Neutrophil (primary cell): Measurements from ENCODE around the gene SLC7A6OS.

Source experiments
- H3K27ac ChIP-seq: fragments of 200-600 bp; sonication (generic); 2 replicates; pipeline ENCODE4 v1.5.1; 2016; ENCODE audit warnings: mild to moderate bottlenecking, moderate library complexity
- H3K27me3 ChIP-seq: fragments of 200-600 bp; sonication (generic); 2 replicates; pipeline ENCODE4 v1.6.0; 2016; ENCODE audit warnings: mild to moderate bottlenecking
- H3K36me3 ChIP-seq: fragments of 200-600 bp; sonication (generic); 2 replicates; pipeline ENCODE4 v1.5.1; 2017
- H3K4me1 ChIP-seq, 2 experiments: fragments of 200-600 bp in 1 of 2; sonication (generic) in 1 of 2; 1 replicate in 1 of 2; 2 replicates in 1 of 2; pipeline versions ENCODE4 v1.5.1 to v1.6.1; 2013 to 2016; ENCODE audit warnings: low read depth in 1 of 2, low read length in 1 of 2, mild to moderate bottlenecking in 1 of 2, moderate library complexity in 1 of 2; ENCODE audit not compliant: control insufficient read depth in 1 of 2, insufficient read depth in 1 of 2
- H3K4me3 ChIP-seq, 2 experiments: fragments of 200-600 bp in 1 of 2; sonication (generic) in 1 of 2; 1 replicate in 1 of 2; 2 replicates in 1 of 2; pipeline ENCODE4 v1.5.1; 2013 to 2016; ENCODE audit warnings: low read depth in 1 of 2, low read length in 1 of 2, mild to moderate bottlenecking in 1 of 2, moderate library complexity in 1 of 2
- H3K9me3 ChIP-seq: fragments of 200-600 bp; sonication (generic); 2 replicates; pipeline ENCODE4 v1.5.1; 2016
- TF ChIP-seq, protein P1 (sequence below): fragments of 200-600 bp; sonication (generic); IDR thresholded peaks from 2 replicates; pipeline ENCODE4 v1.5.1; 2016; ENCODE audit warnings: antibody characterized with exemption

Gene SLC7A6OS

DNA sequence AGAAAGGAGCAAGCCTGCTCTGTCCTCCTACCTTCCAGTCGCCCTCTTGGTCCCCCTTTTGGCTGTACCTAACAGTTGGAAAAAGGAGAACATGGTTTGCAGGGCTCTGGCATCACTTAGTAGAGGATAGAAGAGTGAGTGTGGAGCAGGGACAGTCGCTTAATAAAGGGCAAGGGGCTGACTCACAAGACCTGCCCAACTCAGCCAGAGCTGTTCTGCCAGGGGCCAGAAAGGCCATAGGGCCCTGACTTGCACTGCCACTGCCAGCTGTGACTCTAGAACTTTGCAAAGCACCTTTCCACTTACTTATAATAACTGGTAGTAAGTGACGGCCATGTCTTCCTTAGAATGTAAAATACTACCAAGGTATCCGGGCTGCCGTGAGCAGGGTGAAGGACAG, 13.6 kb upstream of the SLC7A6OS start:
- Histone ChIP-seq H3K27me3 (no peaks in the 10 kb centered on the region), H3K4me3 (no peak overlapping the region), H3K9me3 (no peaks in the 10 kb centered on the region), H3K27ac (no peak overlapping the region), H3K36me3 (peaks cover 25% of the 10 kb centered on the region), H3K4me1 (no peaks in the 10 kb centered on the region)
- TF ChIP-seq, protein P1, sequence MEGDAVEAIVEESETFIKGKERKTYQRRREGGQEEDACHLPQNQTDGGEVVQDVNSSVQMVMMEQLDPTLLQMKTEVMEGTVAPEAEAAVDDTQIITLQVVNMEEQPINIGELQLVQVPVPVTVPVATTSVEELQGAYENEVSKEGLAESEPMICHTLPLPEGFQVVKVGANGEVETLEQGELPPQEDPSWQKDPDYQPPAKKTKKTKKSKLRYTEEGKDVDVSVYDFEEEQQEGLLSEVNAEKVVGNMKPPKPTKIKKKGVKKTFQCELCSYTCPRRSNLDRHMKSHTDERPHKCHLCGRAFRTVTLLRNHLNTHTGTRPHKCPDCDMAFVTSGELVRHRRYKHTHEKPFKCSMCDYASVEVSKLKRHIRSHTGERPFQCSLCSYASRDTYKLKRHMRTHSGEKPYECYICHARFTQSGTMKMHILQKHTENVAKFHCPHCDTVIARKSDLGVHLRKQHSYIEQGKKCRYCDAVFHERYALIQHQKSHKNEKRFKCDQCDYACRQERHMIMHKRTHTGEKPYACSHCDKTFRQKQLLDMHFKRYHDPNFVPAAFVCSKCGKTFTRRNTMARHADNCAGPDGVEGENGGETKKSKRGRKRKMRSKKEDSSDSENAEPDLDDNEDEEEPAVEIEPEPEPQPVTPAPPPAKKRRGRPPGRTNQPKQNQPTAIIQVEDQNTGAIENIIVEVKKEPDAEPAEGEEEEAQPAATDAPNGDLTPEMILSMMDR = no peak

DNA sequence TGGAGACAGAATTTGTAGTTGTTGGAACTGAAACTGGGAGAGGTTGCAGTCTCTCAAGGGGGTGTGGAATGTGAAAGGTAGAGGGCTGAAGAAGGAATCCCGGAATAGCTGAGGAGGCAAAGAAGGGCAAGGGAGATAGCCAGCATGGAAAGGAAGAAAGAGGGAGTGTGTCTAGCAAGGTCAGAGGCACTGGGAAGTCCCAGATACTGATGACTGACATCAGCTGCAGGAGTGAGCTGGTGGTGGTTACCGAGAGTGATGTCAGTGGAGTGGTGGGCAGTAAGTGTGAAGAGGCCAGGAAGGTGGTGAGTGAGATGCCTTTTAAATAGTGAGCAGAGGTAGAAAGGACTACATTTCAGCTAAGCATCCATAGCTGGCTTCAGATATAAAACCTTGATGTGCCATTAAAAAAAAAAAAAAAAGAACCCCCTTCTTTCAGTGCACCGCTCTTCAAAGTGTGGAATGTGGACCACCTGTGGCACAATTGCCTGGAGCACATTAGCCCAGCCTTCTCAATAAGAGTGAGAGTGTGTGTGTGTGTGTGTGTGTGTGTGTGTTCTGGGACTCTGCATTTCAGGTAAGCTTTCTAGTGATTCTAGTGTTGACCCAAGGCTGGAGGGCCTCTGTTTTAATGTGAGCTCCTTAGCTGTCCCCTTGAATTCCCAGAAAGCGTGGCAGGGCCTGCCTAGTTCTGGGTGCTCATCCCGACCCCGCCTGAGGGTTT, 8.6 kb upstream of the SLC7A6OS start:
- H3K27me3 ChIP-seq = no peaks in the 10 kb centered on the region
- H3K9me3 ChIP-seq = no peaks in the 10 kb centered on the region
- peaks cover 31% of the 10 kb centered on the region for H3K36me3 ChIP-seq
- no peaks in the 10 kb centered on the region for H3K4me1 ChIP-seq
- H3K4me3 ChIP-seq = no peak overlapping the region
- TF ChIP-seq, protein P1 = no peak
- no peak overlapping the region for H3K27ac ChIP-seq

DNA sequence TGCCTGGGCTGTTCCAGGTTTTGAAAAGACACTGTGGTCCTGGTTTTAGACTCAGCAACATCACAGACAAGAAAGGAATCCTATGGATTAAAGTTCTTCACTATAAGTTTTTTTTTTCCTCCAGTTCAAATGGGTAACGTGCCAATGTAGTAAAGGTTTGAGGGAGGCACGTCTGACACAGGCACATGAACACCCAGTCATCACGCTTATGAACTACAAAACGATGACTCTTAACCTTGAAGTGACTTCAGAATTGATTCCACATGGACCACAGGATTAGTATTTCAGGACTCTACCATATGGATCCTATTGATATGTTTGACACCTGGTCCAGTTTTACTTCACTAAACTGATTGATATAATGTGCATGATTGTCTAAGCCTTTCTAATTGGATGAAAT, 2.4 kb upstream of the SLC7A6OS start:
- H3K27me3 ChIP-seq = no peaks in the 10 kb centered on the region
- TF ChIP-seq, protein P1 = no peak
- H3K9me3 ChIP-seq = no peaks in the 10 kb centered on the region
- H3K4me1 ChIP-seq = peaks cover 25% of the 10 kb centered on the region in 2 experiments
- no peak overlapping the region for H3K4me3 ChIP-seq
- no peak overlapping the region for H3K27ac ChIP-seq
- H3K36me3 ChIP-seq = peaks cover 22% of the 10 kb centered on the region

DNA sequence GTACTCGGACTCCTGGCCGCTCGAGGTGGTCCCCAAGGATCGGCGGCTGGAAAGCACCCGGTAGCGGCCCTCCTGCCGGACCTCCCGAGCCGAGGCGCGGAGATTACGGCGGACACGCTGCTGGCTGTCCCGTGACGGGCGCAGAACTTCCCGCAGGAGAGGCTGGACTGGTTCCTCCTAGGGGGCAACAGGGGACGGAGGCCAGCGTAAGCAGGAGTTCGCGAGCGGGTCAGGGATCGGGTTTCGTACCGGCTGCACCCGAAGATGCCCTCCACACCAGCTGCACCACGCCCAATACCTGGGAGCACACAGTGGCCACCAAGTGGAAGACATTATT, 341 bp downstream of the SLC7A6OS start:
- TF ChIP-seq, protein P1 = no peak
- Histone ChIP-seq H3K27me3 (no peaks in the 10 kb centered on the region), H3K27ac (peak overlapping the region; percentile 89), H3K4me3 (peak overlapping the region; percentile 83 to 96), H3K36me3 (peaks cover 36% of the 10 kb centered on the region), H3K9me3 (no peaks in the 10 kb centered on the region), H3K4me1 (peaks cover 25% of the 10 kb centered on the region in 2 experiments)

DNA sequence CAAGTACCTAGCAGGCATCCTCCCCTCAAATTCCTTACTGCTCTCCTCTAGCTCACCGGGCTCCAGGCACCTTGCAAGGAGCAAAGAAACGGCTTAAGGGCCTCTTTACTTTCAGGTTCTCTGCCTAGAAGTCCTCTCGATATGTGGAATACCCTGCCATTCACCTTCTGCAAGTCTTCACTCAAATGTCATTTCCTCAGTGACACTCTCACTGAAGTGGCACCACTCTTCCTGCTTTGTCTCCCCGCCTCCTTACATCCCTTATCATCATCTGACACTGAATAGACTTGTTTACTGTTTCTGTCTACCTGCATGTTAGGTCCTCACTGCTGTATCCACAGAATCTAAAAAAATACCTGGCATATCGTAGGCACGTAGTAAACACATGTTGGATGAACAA, 947 bp downstream of the SLC7A6OS start:
- Histone ChIP-seq H3K4me3 (peak overlapping the region; percentile 83 to 96), H3K9me3 (no peaks in the 10 kb centered on the region), H3K27ac (peak overlapping the region; percentile 89), H3K36me3 (peaks cover 42% of the 10 kb centered on the region), H3K27me3 (no peaks in the 10 kb centered on the region), H3K4me1 (peaks cover 25% of the 10 kb centered on the region in 2 experiments)
- TF ChIP-seq, protein P1 = no peak
